Glutamatergic neuron (in vitro differentiated cells): Measurements from ENCODE around the gene DYNLT4. TPM values are rescaled to one million over a fixed set of nuclear protein-coding genes. Genes with fewer than 3 reads are reported as not detected.
"Not testable (repeated sequence)": the region's sequence is repeated elsewhere in the genome, so short reads cannot be mapped to it uniquely, and the experiment has no call there.

Experiments
- DNase-seq: peaks from one replicate; pipeline ENCODE4 v3.0.0; 2022
- H3K27ac Mint-ChIP-seq: one replicate; pipeline ENCODE4 v1.8.0; 2020; ENCODE audit warnings: mild to moderate bottlenecking, mixed read lengths, inconsistent platforms; ENCODE audit not compliant: unreplicated experiment
- H3K27me3 Mint-ChIP-seq: one replicate; pipeline ENCODE4 v1.8.0; 2020; ENCODE audit warnings: mild to moderate bottlenecking, moderate library complexity, mixed read lengths, inconsistent platforms; ENCODE audit not compliant: unreplicated experiment
- H3K36me3 Mint-ChIP-seq: one replicate; pipeline ENCODE4 v1.8.0; 2020; ENCODE audit warnings: mild to moderate bottlenecking, mixed read lengths, inconsistent platforms; ENCODE audit not compliant: unreplicated experiment
- H3K4me1 Mint-ChIP-seq: one replicate; pipeline ENCODE4 v1.8.0; 2020; ENCODE audit warnings: mild to moderate bottlenecking, low read depth, mixed read lengths, inconsistent platforms; ENCODE audit not compliant: unreplicated experiment
- H3K4me3 Mint-ChIP-seq: one replicate; pipeline ENCODE4 v1.8.0; 2020; ENCODE audit warnings: mild to moderate bottlenecking, mixed read lengths, inconsistent platforms; ENCODE audit not compliant: unreplicated experiment
- H3K9me3 Mint-ChIP-seq: one replicate; pipeline ENCODE4 v1.8.0; 2020; ENCODE audit warnings: mild to moderate bottlenecking, moderate library complexity, mixed read lengths, inconsistent platforms; ENCODE audit not compliant: unreplicated experiment
- total RNA-seq: library from RNA; stranded (reverse); fragmentation: NEBNext Ultra II Directional; extraction: Animal tissue kit (Norgen Biotek cat#: 25700); gene quantifications from one replicate; pipeline ENCODE4 v1.2.1, GENCODE V29; 2021; ENCODE audit not compliant: unreplicated experiment
- TF ChIP-seq, protein P1 (sequence below): fragments of 200-600 bp; sonication (generic); IDR thresholded peaks from one replicate; pipeline ENCODE4 v1.5.0; 2021; ENCODE audit not compliant: partially characterized antibody, unreplicated experiment

DYNLT4 gene
- total RNA-seq, 1 donor from 2014 or later, result not detected

DNA sequence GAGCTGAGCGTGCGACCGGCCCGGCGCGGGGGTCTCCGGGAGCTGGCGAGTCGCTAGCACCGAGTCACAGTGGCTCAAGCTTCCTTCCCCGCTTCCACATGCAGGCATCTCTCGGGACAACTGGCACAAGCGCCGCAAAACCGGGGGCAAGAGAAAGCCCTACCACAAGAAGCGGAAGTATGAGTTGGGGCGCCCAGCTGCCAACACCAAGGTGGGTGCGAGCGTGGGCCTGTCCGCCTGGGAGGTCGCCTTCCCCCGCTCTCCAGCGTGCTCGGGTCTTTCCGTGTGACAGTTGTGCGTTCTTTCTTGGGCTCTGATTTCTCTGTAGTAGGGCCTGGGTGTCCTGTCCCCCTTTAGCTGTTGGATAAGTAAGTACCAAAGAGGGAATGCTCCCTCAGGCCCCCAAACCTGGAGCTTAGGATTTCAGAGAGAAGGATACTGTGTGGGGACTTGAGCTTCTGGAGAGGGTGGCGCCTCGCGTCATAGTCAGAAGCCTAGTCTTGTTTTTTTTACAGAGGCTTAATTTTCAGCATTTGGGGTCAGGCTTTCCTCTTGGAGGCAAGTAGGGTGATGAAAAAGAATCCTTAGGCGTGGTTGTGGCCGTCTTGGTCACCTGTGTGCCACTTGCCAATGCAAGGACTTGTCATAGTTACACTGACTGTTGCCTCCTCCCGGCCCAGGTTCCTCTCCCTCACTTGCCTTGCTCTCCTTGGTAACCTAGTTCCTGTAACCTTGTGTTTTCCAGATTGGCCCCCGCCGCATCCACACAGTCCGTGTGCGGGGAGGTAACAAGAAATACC is 31.0 kb downstream of the DYNLT4 start:
- DNase-seq, result no peak
- Mint-ChIP-seq H3K9me3 (peaks cover 2% of the 10 kb centered on the region), H3K4me1 (peaks cover 14% of the 10 kb centered on the region), H3K36me3 (no peaks in the 10 kb centered on the region), H3K27ac (peak overlapping the region; percentile 84), H3K4me3 (peak overlapping the region; percentile 94), H3K27me3 (no peaks in the 10 kb centered on the region)
- TF ChIP-seq, protein P1, sequence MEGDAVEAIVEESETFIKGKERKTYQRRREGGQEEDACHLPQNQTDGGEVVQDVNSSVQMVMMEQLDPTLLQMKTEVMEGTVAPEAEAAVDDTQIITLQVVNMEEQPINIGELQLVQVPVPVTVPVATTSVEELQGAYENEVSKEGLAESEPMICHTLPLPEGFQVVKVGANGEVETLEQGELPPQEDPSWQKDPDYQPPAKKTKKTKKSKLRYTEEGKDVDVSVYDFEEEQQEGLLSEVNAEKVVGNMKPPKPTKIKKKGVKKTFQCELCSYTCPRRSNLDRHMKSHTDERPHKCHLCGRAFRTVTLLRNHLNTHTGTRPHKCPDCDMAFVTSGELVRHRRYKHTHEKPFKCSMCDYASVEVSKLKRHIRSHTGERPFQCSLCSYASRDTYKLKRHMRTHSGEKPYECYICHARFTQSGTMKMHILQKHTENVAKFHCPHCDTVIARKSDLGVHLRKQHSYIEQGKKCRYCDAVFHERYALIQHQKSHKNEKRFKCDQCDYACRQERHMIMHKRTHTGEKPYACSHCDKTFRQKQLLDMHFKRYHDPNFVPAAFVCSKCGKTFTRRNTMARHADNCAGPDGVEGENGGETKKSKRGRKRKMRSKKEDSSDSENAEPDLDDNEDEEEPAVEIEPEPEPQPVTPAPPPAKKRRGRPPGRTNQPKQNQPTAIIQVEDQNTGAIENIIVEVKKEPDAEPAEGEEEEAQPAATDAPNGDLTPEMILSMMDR, result no peak

GRCh38 chr1:44775078-44775929 is 31.8 kb downstream of the DYNLT4 start, which contains the start of gene RPS8:
Gene RPS8 (plus strand): TSS chr1:44775540. CDS start chr1:44775597, 57 bp downstream.
- H3K27me3 Mint-ChIP-seq, result no peaks in the 10 kb centered on the region
- peak within 1 kb of the TSS; percentile 94 for H3K4me3 Mint-ChIP-seq
- H3K27ac Mint-ChIP-seq, result peak within 1 kb of the TSS; percentile 97
- H3K36me3 Mint-ChIP-seq, result no peaks in the 10 kb centered on the region
- TF ChIP-seq, protein P1, result no peak
- peaks cover 14% of the 10 kb centered on the region for H3K4me1 Mint-ChIP-seq
- H3K9me3 Mint-ChIP-seq, result peaks cover 2% of the 10 kb centered on the region
- DNase-seq, result peak; percentile 92

DNA sequence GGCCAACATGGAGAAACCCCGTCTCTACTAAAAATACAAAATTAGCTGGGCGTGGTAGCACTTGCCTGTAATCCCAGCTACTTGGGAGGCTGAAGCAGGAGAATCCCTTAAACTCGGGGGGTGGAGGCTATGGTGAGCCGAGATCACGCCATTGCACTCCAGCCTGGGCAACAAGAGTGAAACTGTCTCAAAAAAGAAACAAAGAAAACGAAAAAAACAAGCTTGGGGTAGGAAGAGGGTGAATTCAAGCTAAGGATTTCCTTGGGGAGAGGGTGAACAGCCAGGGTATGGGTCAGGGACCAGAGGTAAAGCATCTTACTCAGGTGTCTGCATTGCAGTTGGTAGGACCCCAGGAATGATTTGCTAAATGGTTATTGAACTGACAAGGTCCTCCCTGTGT is 40.7 kb downstream of the DYNLT4 start:
- not testable (repeated sequence) for H3K4me3 Mint-ChIP-seq, DNase-seq, H3K27ac Mint-ChIP-seq, H3K36me3 Mint-ChIP-seq, H3K27me3 Mint-ChIP-seq, H3K9me3 Mint-ChIP-seq, H3K4me1 Mint-ChIP-seq

DNA sequence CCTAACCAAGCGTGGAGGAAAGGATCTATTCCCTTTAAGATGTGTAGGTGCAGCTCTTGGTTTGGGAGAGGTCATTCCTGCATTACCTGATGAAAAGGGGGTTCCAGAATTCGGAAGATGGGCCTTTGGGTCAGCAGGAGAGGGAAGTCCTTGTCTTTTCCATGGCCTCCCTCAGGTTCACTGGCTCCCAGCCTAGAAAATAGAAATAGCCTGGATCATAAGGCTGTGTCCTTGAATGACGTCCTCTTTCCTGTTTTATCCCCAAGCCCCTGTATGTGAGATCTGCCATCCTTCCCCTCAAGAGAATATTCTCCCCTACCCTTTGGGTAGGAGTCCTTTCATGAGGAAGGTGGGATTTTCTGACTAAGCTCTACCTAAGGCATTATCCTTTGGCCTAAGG is 46.3 kb downstream of the DYNLT4 start:
- Mint-ChIP-seq H3K36me3 (no peaks in the 10 kb centered on the region), H3K27ac (no peak overlapping the region), H3K27me3 (no peaks in the 10 kb centered on the region), H3K4me3 (no peak overlapping the region), H3K4me1 (no peaks in the 10 kb centered on the region), H3K9me3 (peaks cover 2% of the 10 kb centered on the region)
- DNase-seq, result no peak
- TF ChIP-seq, protein P1, result no peak

DNA sequence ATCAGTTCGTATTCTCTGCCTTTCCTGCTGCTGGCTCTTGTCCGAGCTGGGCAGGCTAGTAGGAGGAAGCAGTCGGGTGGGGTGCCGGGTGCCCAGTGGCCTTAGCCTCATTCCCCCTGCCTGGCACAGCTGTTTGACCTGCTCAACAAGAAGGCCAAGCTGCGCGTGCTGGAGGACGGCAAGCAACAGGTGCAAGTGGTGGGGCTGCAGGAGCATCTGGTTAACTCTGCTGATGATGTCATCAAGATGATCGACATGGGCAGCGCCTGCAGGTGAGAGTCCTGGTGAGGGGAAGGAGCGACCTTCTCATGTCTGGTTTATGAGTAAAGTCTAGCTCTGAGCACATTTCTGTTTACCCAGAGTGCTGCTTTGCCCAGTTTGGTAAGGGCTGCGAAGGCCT is 48.1 kb downstream of the DYNLT4 start:
- TF ChIP-seq, protein P1, result no peak
- no peaks in the 10 kb centered on the region for H3K27me3 Mint-ChIP-seq
- no peaks in the 10 kb centered on the region for H3K36me3 Mint-ChIP-seq
- DNase-seq, result no peak
- H3K27ac Mint-ChIP-seq, result no peak overlapping the region
- H3K4me1 Mint-ChIP-seq, result no peaks in the 10 kb centered on the region
- H3K4me3 Mint-ChIP-seq, result no peak overlapping the region
- peaks cover 2% of the 10 kb centered on the region for H3K9me3 Mint-ChIP-seq
